Measurements from ENCODE around the gene MGST3.
"Not testable (repeated sequence)": the region's sequence is repeated elsewhere in the genome, so short reads cannot be mapped to it uniquely, and the experiment has no call there.

MGST3 gene
- total RNA-seq, result 5.4 to 32.3 (median 11.0) reads per million in 3 experiments

DNA sequence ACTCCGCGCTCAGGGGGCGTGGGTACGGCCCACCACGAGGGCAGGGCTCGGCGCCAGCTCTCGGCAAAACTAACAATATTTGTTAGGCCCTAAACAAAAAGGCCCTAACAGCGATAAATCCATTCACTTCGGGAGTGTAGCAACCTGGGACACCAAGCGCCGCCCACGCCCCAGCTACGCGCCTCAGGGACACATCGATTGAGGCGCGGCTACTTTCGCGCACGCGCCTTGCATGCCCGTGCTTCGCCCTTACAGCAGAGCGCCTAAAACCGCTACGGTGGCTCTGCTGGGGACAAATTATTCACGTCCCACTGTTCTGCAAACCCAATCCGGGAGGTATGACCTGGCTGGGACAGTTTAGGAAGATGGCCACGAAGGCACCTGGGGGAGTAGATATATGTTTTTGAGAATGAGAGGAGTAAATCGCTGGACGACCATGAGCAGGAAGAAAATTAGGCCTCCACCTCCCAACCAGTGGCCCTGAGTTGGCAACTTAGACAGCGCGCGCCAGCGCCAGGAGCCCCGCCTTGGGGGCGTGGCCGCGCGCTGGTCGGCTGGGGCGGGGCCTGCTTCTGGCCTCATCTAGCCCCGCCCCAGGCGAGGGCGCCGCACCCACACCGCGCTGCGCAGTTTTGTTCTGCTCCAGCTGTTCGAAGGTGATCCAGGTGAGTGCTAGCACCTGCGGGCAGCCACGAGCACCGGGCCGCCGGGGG, at the start of gene MGST3:
Gene MGST3 (plus strand): TSS at position 606 of the 713 bp plus-strand sequence. CDS start 18,614 bp downstream, outside the sequence.
- DNase-seq, result peak; percentile 92

DNA sequence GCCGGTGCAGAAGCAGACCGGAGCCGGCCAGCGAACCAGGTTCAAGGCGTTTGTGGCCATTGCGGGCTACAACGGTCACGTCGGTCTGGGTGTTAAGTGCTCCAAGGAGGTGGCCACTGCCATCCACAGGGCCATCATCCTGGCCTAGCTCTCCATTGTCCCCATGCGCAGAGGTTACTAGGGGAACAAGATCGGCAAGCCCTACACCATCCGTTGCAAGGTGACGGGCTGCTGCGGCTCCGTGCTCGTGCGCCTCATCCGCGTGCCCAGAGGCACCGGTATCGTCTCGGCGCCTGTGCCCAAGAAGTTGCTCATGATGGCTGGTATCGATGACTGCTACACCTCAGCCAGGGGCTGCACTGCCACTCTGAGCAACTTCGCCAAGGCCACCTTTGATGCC, 49.1 kb upstream of the MGST3 start:
- no peak for DNase-seq

DNA sequence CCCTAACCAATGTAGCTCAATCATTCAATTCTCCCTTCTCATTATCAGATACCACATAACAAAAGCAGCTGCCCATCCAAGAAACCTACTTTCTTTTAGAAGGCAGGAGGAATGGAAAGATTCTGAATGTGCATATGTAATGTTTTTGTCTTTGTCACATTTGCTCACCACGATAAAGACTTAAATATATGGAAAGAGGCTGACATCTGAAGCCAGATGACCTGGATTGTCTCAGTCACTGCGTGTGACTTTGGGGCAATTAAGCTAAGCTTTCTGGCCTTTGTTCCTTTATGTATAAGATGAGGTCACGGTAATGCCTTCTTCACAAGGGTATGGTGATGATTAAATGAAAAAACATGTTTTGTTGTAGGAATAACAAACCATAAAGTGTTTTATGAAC, 44.6 kb upstream of the MGST3 start:
- no peak for DNase-seq

DNA sequence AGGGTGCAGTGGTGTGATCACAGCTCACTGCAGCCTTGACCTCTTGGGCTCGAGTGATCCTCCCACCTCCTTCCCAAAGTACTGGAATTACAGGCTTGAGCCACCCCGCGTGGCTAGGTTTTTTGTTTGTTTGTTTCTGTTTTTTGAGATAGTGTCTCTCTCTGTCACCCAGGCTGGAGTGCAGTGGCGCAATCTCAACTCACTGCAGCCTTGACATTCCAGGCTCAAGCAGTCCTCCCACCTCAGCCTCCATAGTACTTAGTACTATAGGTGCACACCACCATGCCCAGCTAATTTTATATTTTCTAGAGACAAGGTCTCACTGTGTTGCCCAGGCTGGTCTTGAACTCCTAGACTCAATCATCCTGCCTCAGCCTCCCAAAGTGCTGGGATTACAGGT, 39.6 kb upstream of the MGST3 start:
- DNase-seq, result not testable (repeated sequence)

DNA sequence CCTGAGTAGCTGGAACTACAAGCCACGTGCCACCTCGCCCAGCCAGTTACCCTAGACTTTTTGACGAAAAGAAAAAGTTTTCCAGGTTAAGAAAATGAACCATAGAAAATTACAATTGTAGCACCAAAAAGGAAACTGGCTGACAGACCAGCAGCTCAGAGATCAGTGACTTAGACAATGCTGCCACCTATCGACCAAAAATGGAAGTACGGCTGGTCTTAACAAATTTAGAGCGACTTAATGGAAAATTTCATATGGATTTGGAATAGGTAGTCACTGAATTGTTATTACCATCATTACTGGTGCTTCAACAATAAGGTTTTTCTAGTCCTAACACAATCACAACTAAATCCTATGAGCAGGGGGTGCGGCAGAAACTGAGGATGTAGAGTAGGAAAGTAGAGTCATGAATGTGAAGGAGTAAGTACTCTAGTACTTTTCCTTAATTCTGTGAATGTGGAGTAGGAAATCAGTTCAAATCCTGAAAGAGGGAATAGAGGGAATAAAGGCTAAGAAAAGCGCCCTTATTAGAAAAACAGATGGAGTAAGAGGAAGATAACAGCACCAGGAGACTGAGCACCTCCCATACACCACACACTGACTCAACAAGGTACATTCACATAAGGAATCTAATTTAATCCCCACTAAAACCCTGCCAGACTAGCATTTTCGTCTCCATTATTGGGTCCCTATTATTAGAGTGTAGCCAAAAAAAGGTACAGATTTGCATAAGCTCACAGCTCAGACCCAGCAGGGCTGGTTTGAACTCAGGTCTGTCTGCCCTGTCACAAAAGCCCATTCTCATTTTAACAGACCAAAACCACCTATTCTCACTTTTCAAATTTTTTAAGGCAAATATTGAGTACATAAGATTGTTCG, 37.9 kb upstream of the MGST3 start:
- DNase-seq, result peak; percentile 68

DNA sequence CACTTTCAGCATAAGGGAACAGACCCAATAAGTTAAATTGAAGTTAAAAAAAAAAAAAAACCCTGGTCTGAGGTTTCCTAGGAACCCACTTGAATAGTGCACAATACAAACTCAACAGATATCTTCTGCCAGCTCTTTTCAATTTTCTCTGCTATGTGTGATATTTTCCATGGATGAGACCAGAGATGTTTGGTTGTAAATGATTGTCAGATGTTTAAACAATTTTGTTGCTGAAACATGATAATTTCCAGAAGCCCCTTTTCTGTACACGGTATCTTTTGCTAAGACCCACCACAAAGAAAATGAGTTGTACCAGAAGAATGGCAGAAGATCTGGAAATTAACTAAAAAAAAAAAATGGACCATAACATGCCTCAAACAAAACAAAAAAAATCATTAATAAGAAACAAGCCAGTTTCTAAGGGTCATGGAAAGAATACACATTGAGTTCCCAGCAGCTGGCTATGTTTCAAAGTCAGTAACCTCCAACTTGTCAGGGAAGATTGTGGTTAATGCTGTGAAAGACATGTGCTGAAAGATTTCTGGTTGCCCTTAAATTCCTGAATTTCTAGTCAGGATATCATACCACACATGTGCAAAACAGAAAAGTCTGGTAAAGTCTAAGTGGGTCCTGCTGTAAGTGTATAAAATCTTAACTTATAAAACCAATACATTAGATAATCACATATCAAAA, 35.6 kb upstream of the MGST3 start:
- DNase-seq, result no peak

DNA sequence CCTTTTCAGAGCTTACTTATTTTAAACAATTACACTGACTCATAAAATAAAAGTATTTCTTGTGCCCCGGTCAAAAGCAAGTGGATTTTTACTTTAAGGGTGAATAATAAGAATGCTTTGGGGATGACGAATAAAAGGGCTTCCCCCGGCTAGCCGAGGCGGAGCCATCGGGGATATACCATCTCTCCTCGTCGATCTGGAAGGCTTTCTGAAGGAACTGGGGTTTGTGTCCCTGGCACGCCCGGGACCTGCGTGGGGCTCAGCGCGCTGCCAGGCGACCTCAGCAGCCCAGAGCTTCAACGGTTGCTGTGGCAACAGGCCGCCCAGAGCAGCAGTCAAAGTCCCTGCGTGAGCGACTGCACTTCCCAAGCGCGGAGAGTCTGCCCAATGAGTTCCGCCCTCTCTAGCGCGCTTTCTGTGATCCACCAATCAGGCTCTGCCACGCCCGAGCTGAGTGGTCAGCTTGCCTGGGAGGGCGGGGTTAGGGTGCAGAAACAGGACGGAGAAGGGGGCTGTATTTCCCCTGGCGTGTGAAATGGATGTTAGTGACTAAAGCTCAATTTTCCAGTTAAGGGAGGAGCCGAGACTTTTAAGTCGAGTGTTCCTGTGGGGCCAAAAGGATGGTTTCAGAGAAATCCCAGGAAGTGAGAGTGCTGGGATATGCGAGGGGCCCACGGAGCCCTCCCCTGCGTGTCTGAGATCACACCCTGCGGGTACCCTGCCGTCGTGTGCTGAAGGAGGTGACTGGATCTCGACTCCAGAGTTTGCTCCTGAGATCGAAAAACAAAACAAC, 33.0 kb upstream of the MGST3 start:
- DNase-seq, result peak; percentile 83

DNA sequence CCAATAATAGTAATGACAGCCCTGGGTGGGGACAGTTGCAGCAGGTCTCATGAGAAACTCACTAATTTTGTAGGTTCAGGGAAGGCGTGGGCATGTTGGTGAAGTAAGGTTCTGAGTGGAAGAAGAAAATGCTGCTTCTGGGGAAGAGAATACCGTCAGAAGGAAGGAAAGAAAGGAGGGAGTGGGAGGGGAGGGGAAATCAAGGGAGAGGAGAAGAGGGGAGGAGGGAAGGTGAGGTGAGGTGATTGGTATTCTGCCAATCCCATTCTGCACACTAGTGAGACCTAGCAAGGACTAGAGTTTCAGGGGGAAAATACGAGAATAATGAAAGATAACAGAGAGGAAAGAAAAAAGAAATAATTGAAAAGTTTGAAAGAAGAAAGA, 32.4 kb upstream of the MGST3 start:
- no peak for DNase-seq

DNA sequence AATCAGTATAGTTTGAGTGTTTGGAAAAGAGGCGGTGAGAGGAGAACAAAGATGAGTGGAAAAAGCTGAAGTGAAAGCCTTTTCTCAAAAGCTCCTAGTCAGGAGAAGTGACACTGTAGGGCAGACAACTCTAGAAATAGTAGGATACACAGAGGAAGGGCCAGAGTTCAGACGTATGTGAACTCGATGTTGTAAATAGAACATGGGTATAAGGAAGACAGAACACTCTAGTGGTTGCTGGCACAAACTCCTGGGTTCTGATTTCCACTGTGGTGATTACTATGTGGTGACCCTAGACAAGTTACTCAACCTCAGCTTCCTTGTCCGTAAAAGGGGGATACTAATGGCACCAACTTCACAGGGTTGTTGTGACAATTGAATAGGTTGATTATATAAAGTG, 30.2 kb upstream of the MGST3 start:
- DNase-seq, result no peak

DNA sequence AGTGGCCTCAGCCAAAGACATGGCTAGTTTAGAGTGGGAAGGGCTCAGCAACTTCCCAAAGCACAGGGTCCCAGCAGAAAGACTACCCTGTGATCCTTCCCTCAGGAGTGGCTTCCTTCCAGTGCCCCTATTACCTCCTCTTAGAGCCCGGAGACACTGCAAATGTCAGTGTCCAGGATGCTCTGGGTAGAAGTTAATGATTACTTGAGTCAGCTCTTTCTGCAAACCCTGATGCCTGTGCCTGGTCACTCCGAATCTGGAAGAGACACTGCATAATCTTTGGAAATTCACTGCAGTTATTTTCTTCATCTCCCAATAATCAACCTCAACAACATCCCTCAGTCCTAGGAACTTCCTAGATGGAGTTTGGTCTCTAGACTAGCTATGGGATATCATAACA, 27.2 kb upstream of the MGST3 start:
- no peak for DNase-seq

DNA sequence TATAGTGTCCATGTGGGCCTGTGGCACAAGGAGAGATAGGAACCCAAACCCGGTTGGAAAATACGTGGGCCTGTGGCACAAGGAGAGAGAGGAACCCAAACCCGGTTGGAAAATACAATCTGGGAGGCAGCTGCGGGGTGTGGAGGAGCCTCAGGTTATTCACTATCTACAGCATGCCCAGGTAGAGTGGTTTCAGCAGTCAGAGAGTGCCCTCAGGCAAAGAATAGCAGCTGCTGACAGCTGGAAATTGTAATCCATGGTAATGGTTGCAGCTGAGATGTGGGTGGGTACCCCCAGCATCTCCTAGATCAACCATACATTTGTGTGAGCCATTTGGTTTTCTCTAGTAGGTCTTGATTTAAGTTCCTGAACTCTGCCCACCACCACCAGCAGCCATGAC, 25.8 kb upstream of the MGST3 start:
- no peak for DNase-seq

DNA sequence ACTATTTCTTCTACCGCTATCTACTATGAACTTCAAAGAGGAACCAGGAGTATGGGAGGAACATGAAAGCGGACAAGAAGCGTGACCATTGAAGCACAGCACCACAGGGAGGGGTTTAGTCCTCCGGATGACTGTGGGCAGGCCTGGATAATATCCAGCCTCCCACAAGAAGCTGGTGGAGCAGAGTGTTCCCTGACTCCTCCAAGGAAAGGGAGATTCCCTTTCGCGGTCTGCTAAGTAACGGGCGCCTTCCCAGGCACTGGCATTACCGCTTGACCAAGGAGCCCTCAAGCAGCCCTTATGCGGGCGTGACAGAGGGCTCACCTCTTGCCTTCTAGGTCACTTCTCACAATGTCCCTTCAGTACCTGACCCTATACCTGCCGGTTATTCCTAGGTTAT, 24.4 kb upstream of the MGST3 start:
- DNase-seq, result not testable (repeated sequence)

DNA sequence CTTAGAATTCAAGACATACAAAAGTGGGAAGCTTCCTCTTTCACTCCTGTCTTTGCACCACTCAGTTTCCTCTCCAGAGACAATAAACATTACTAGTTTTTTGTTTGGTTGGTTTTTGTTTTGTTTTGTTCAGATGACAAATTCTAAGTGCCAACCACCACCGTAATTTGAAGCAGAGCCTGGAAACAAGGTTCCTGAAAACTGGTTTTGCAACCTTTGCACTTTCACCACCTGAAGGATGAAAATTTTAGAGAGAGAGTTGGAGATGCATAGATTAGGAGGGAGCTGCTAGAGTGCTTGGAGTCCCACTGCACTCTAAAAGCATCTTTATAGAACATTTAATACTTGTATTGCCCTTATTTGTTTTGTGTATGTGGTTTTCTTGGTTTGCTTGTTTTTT, 20.2 kb upstream of the MGST3 start:
- DNase-seq, result no peak

DNA sequence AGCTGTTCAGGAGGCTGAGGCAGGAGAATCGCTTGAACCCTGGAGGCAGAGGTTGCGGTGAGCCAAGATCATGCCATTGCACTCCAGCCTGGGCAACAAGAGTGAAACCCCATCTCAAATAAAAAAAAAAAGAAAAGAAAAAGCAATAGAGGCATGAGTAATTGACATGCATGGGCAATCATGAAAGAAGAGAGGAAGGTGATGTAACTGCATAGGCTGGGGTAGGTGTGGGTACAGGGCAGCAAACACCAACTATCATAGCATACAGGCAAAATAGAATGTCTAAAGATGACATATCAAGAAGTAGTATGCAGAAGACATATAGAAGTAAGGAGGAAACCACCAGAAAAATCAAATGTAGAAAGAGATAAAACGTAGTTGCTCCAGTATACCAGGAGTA, 19.0 kb upstream of the MGST3 start:
- no peak for DNase-seq

DNA sequence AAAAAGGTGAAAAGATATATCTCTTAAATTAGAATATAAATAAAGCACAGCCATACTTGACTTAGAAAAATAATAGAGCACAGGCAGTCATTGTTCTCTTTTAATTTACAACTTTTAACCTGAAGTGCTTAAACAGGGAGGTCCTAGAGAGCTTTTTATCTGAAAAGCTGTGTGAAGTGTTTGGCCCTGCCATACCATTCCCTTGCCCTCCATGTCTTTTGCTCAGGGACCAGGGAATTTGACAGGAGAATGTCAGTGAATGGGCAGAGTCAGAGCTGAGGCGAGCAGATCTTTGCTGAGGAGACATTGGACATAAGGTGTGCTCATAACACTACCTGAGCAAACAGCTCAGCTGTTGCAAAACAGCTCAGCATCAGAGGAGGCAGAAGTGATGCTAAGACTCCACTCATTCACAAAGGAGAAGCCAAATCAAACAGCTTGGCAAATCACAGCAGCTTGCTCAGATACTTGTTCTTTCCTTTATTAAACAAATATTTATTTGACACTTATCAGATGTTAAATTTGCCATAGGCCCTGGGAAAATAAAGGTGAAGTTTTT, 14.9 kb upstream of the MGST3 start:
- no peak for DNase-seq

DNA sequence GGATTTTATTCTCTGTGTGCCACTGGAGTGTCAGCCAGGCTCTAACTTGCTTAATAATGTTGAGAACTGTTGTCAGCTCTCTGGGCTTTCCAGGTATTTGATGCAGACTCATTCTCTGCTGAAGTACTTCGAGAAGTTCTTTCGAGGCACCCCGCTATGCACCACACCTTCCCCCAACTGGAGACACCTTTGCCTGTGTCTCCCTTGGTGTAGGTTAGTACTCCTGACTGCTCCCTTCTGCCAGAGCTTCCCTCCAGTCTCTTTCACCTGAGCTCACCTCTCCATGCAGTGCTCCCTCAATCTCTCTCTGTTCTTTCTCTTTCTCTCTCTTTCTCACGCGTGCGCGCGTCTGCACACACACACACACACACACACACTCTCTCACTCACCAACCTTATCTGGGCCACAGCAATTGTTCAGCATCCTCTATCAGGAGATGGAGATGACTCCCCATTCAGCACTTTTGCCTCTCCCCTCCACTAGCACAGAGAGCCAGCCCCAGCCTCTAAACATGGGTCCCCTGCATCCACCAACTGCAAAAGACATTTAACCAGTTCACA, 14.0 kb upstream of the MGST3 start:
- no peak for DNase-seq

DNA sequence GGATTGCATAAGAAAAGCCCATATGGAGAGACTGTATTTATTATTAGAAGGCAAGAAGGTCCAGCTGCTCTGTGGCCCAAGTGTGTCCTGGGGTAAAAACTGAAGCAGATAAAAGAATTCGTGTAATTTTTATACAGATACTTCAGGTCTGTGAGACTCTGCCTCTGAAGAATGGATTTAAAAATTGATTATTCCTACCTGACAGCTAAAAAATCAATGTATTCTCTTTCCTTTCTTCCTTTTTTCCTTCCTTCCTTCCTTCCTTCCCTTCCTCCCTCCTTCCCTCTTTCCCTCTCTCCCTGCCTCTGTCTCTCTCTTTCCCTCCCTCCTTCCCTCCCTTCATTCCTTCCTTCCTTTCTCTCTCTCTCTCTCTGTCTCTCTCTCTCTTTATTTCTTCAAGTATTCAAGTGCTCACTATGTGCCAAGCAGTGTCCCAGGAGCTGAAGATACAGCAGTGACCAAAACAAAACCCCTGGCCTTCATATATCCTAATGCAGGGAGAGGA, 11.3 kb upstream of the MGST3 start:
- no peak for DNase-seq

DNA sequence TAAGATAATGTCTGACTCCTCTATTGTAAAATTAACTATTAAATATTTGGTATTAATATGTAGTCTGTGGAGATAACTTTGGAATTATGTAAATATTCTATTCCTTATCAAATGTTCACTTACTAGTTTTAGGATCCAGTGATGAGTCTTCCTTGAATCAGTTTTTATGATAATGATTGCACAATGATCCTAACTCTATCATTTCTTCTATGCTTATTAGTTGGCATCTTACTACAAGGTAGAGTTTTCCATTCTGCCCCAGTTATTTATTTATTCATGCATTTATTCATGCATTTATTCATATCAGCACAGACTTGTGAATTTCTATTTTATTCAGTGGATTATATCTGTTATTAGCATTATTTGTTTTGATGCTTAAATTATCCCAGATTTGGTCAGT, 7.4 kb upstream of the MGST3 start:
- no peak for DNase-seq

DNA sequence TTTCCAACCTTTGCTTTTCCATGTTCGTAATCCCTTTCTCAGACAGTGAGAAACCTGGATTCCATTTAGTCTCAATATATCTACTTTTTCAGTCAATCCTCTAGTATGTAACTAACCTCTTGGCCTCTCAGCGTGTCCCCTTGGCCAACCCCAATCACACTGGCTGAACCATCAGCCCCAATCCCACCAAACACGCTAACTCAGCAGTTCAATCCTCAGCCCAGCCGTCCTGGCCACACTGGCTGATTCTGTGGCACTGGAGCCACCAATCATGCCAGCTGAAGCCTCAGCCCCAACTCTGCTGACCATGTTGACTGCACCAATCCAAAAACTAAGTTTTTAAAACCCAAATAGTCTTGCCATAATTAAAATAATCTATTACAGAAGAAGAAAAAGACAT, 6.6 kb upstream of the MGST3 start:
- no peak for DNase-seq

DNA sequence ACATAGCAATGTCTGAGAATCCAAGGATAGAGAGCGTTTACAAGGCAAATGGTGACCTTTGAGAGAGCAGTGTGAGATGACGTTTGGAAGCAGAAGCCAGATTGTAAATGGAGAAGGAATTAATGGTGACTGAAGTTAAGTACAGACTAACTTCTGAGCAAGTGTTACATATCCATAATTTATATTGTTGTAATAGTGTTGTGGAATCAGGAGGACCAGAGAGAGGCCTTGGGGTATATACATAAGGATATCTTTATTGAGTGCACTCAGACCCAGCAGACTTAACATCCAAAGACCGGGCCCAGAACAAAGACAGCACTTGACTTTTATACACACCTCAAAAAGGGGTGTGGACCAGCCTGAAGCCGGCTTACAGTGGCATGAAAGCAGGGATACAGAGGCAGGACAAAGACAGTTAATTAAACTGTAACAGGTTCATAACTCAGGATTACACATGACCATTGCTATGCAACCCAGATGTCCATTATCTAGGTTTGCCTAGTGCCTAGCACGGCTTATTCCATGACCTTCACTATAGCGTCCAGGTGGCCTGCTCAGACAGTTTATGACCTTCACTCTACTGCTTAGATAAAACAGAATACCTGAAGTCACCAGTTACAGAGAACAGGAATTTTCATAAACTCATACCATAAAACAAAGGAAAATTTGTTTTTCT, 2.7 kb upstream of the MGST3 start:
- no peak for DNase-seq

DNA sequence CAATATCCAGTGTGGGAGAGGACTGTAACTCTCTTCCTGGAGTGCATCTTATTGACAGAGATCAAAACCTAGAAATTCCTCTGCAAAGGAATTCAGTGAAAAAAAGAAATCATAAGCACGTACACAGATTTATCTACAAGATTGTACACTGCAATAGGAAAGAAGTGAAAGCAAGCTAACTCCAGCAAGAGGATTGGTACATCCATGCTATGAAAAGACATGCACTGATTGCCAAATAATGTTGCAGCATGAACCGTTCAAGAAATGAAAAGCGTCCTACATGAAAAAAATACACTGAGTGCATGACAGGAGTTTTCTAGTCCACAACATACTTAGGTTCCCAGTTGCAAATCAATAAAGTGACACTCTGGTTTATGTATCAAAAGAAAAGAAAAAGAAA, 1.9 kb upstream of the MGST3 start:
- no peak for DNase-seq
